Smooth muscle cell (in vitro differentiated cells): ENCODE measurements around the gene FCHO1. TPM values are rescaled to one million over a fixed set of nuclear protein-coding genes. Genes with fewer than 3 reads are reported as not detected.
"Not testable (repeated sequence)": the region's sequence is repeated elsewhere in the genome, so short reads cannot be mapped to it uniquely, and the experiment has no call there.

Experiments used
- DNase-seq: peaks from one replicate; lab custom pipeline; 2025; ENCODE audit not compliant: unreplicated experiment; lab: John Stamatoyannopoulos, UW
- H2AFZ ChIP-seq: fragments of 200-600 bp; sonication (generic); 2 replicates; pipeline ENCODE4 v1.6.0; 2016; ENCODE audit warnings: antibody characterized with exemption, low read depth, mild to moderate bottlenecking
- H3F3A ChIP-seq: fragments of 200-600 bp; sonication (generic); 2 replicates; pipeline ENCODE4 v1.6.0; 2017; ENCODE audit warnings: antibody characterized with exemption, low read depth
- H3K27ac ChIP-seq: fragments of 200-600 bp; sonication (generic); 2 replicates; pipeline ENCODE4 v1.5.1; 2016; ENCODE audit warnings: low read depth, mild to moderate bottlenecking
- H3K27me3 ChIP-seq: fragments of 200-600 bp; sonication (generic); 2 replicates; pipeline ENCODE4 v1.6.1; 2016; ENCODE audit warnings: low read depth, mild to moderate bottlenecking
- H3K36me3 ChIP-seq: fragments of 200-600 bp; sonication (generic); 2 replicates; pipeline ENCODE4 v1.5.1; 2016; ENCODE audit warnings: low read depth
- H3K4me1 ChIP-seq: fragments of 200-600 bp; sonication (generic); 2 replicates; pipeline ENCODE4 v1.5.1; 2016; ENCODE audit warnings: low read depth
- H3K4me2 ChIP-seq: fragments of 200-600 bp; sonication (generic); 2 replicates; pipeline ENCODE4 v1.6.0; 2016; ENCODE audit warnings: mild to moderate bottlenecking
- H3K4me3 ChIP-seq: fragments of 200-600 bp; sonication (generic); 2 replicates; pipeline ENCODE4 v1.5.1; 2016; ENCODE audit warnings: mild to moderate bottlenecking
- H3K79me2 ChIP-seq: fragments of 200-600 bp; sonication (generic); 2 replicates; pipeline ENCODE4 v1.6.0; 2016; ENCODE audit warnings: low read depth, mild to moderate bottlenecking
- H3K9ac ChIP-seq: fragments of 200-600 bp; sonication (generic); 2 replicates; pipeline ENCODE4 v1.6.0; 2016; ENCODE audit warnings: low read depth
- H3K9me3 ChIP-seq: fragments of 200-600 bp; sonication (generic); replicated peaks from 2 replicates; pipeline ENCODE4 v1.5.1; 2016; ENCODE audit warnings: low read depth
- H4K20me1 ChIP-seq: fragments of 200-600 bp; sonication (generic); 2 replicates; pipeline ENCODE4 v1.6.0; 2016; ENCODE audit warnings: low read depth
- CTCF ChIP-seq: fragments of 200-600 bp; sonication (generic); IDR thresholded peaks from 2 replicates; pipeline ENCODE4 v1.5.1; 2017; ENCODE audit warnings: borderline replicate concordance, mild to moderate bottlenecking, antibody characterized with exemption; ENCODE audit not compliant: insufficient read depth, poor library complexity, severe bottlenecking
- WGBS: methylation state at CpG from one replicate; pipeline ENCODE4 v1.1.7; 2016; ENCODE audit warnings: low lambda C conversion rate; 5-methylcytosine and 5-hydroxymethylcytosine counted together
- polyA plus RNA-seq: library from polyadenylated mRNA; unstranded; fragments of >200 nt; fragmentation: Nextera tagmentation; extraction: Ambion mirVana; gene quantifications from 2 replicates; pipeline ENCODE4 v1.2.1, GENCODE V29; 2016
- total RNA-seq: library from RNA; depleted of rRNA; stranded (reverse); fragments of >200 nt; gene quantifications from 2 replicates; pipeline ENCODE4 v1.2.3, GENCODE V29; 2014

The FCHO1 gene
- total and polyA plus RNA-seq, 2 experiments from 2014 or later = 1.0 to 5.3 TPM

GRCh38 chr19:17775245-17775927 lies 24.1 kb downstream of the FCHO1 start:
- Histone ChIP-seq H4K20me1 (no peaks in the 10 kb centered on the region), H3K9ac (no peak overlapping the region), H3K4me3 (no peak overlapping the region), H3K36me3 (no peaks in the 10 kb centered on the region), H3K27ac (no peak overlapping the region), H3K27me3 (no peaks in the 10 kb centered on the region), H3K9me3 (no peaks in the 10 kb centered on the region), H3K4me2 (no peak overlapping the region), H3K4me1 (peaks cover 7% of the 10 kb centered on the region), H3K79me2 (no peaks in the 10 kb centered on the region), H2AFZ (no peak overlapping the region), H3F3A (no peaks in the 10 kb centered on the region)
- 52% methylated on average over 16 of the region's 16 CpGs for WGBS
- DNase-seq = peak; percentile 31
- peak; percentile 64 for TF ChIP-seq CTCF

GRCh38 chr19:17775991-17776803 lies 24.9 kb downstream of the FCHO1 start:
- Histone ChIP-seq H2AFZ (no peak overlapping the region), H3K4me2 (no peak overlapping the region), H3K27ac (no peak overlapping the region), H4K20me1 (no peaks in the 10 kb centered on the region), H3K4me3 (no peak overlapping the region), H3K9me3 (no peaks in the 10 kb centered on the region), H3K9ac (no peak overlapping the region), H3F3A (no peaks in the 10 kb centered on the region), H3K79me2 (no peaks in the 10 kb centered on the region), H3K4me1 (peaks cover 7% of the 10 kb centered on the region), H3K27me3 (no peaks in the 10 kb centered on the region), H3K36me3 (no peaks in the 10 kb centered on the region)
- TF ChIP-seq CTCF = no peak
- DNase-seq = no peak
- WGBS = 83% methylated on average over 27 of the region's 27 CpGs

GRCh38 chr19:17777840-17778239 lies 26.6 kb downstream of the FCHO1 start:
- H3K27ac ChIP-seq, H3K36me3 ChIP-seq, H3K79me2 ChIP-seq, DNase-seq, H3K4me1 ChIP-seq, H4K20me1 ChIP-seq, H2AFZ ChIP-seq, H3K4me2 ChIP-seq, H3K9me3 ChIP-seq, H3K27me3 ChIP-seq, H3F3A ChIP-seq, H3K9ac ChIP-seq, H3K4me3 ChIP-seq: not testable (repeated sequence)
- WGBS = 80% methylated on average over 10 of the region's 10 CpGs

- peak; percentile 7 for DNase-seq
- no peaks in the 10 kb centered on the region for H3K79me2 ChIP-seq
- no peaks in the 10 kb centered on the region for H3K27me3 ChIP-seq
- peaks cover 7% of the 10 kb centered on the region for H3K4me1 ChIP-seq
- H3K4me2 ChIP-seq = peak overlapping the region; percentile 83
- H3K9me3 ChIP-seq = no peaks in the 10 kb centered on the region
- 4% methylated on average over 25 of the region's 37 CpGs for WGBS
- no peak for TF ChIP-seq CTCF
- no peak overlapping the region for H3K9ac ChIP-seq
- no peaks in the 10 kb centered on the region for H4K20me1 ChIP-seq
- no peaks in the 10 kb centered on the region for H3K36me3 ChIP-seq
- H3K27ac ChIP-seq = no peak overlapping the region
- H3K4me3 ChIP-seq = peak overlapping the region; percentile 42
- H3F3A ChIP-seq = no peaks in the 10 kb centered on the region
- H2AFZ ChIP-seq = peak overlapping the region; percentile 84
Observed at GRCh38 chr19:17778251-17778967, 27.1 kb downstream of the FCHO1 start.
